Suprapubic skin (tissue), 4 donors: Measurements from ENCODE around the gene ENDOD1. TPM values are rescaled to one million over a fixed set of nuclear protein-coding genes. Genes with fewer than 3 reads are reported as not detected.
A peak's percentile ranks its signal among the peaks of the same experiment; 100 is the strongest.

ENCODE experiments used
- DNase-seq, 2 donors: peaks; one replicate each; pipeline ENCODE4 v3.0.0-alpha.2; 2019; ENCODE audit warnings: low spot score in 2 of 2
- H3K27ac ChIP-seq: fragments of 200-600 bp; sonication (generic); one replicate; pipeline ENCODE4 v1.5.1; 2019
- H3K27me3 ChIP-seq: fragments of 200-600 bp; sonication (generic); one replicate; pipeline ENCODE4 v1.5.1; 2019
- H3K36me3 ChIP-seq: fragments of 200-600 bp; sonication (generic); one replicate; pipeline ENCODE4 v1.5.1; 2019
- H3K4me1 ChIP-seq: fragments of 200-600 bp; sonication (generic); one replicate; pipeline ENCODE4 v1.5.1; 2019
- H3K4me3 ChIP-seq: fragments of 200-600 bp; sonication (generic); one replicate; pipeline ENCODE4 v1.5.1; 2019; ENCODE audit warnings: mild to moderate bottlenecking
- H3K9me3 ChIP-seq: fragments of 200-600 bp; sonication (generic); one replicate; pipeline ENCODE4 v1.5.1; 2019
- CTCF ChIP-seq, 2 donors: fragments of 200-600 bp in 1 of 2; fragments of 450-650 bp in 1 of 2; sonication (generic) in 1 of 2; IDR thresholded peaks; one replicate each; pipeline ENCODE4 v1.5.1; 2016 to 2019; ENCODE audit warnings: antibody characterized with exemption in 2 of 2, mild to moderate bottlenecking in 1 of 2, moderate library complexity in 1 of 2
- EP300 ChIP-seq: sonication (generic); formaldehyde crosslinking; IDR thresholded peaks from one replicate; pipeline ENCODE4 v1.6.1; 2017; ENCODE audit warnings: antibody characterized with exemption
- POLR2A ChIP-seq, 2 donors: fragments of 450-650 bp; IDR thresholded peaks; one replicate each; pipeline ENCODE4 v1.6.1; 2017; ENCODE audit warnings: antibody characterized with exemption in 2 of 2, mild to moderate bottlenecking in 2 of 2, moderate library complexity in 2 of 2
- POLR2AphosphoS5 ChIP-seq, 3 donors: sonication (generic); formaldehyde crosslinking; IDR thresholded peaks; one replicate each; pipeline ENCODE4 v1.6.1; 2017; ENCODE audit warnings: antibody characterized with exemption in 3 of 3
- WGBS: methylation state at CpG from one replicate; pipeline ENCODE4 v1.1.5; 2018; 5-methylcytosine and 5-hydroxymethylcytosine counted together
- total RNA-seq, 4 donors: library from RNA; depleted of rRNA; stranded (reverse); fragments of >200 nt; gene quantifications; one replicate each; pipeline ENCODE4 v1.1.0, GENCODE V29; 2016

ENDOD1 gene
- total RNA-seq, 4 donors from 2014 or later: 30.7 to 65.9 (median 49.4) TPM

GRCh38 chr11:95085117-95085816, 4.4 kb upstream of the ENDOD1 start:
- TF ChIP-seq EP300 (no peak), POLR2A (IDR thresholded peaks at IDR 0.05) (no peak), POLR2AphosphoS5 (IDR thresholded peaks at IDR 0.05) (no peak), CTCF (IDR thresholded peaks at IDR 0.05) (no peak)
- Histone ChIP-seq H3K9me3 (no peaks in the 10 kb centered on the region), H3K4me3 (no peak overlapping the region), H3K36me3 (no peaks in the 10 kb centered on the region), H3K27me3 (no peaks in the 10 kb centered on the region), H3K4me1 (peaks cover 16% of the 10 kb centered on the region), H3K27ac (no peak overlapping the region)
- WGBS: 96% methylated on average over 3 of the region's 3 CpGs
- no peak for DNase-seq

GRCh38 chr11:95086151-95086550, 3.5 kb upstream of the ENDOD1 start:
- WGBS: 89% methylated on average over 2 of the region's 2 CpGs
- Histone ChIP-seq H3K4me1 (peaks cover 25% of the 10 kb centered on the region), H3K9me3 (no peaks in the 10 kb centered on the region), H3K4me3 (no peak overlapping the region), H3K36me3 (no peaks in the 10 kb centered on the region), H3K27me3 (no peaks in the 10 kb centered on the region), H3K27ac (no peak overlapping the region)
- TF ChIP-seq POLR2AphosphoS5 (IDR thresholded peaks at IDR 0.05) (no peak), POLR2A (IDR thresholded peaks at IDR 0.05) (no peak), EP300 (no peak), CTCF (IDR thresholded peaks at IDR 0.05) (no peak)
- no peak for DNase-seq

GRCh38 chr11:95086836-95087570, 2.6 kb upstream of the ENDOD1 start:
- H3K9me3 ChIP-seq: no peaks in the 10 kb centered on the region
- no peak for DNase-seq
- H3K36me3 ChIP-seq: no peaks in the 10 kb centered on the region
- H3K4me1 ChIP-seq: peaks cover 26% of the 10 kb centered on the region
- WGBS: 100% methylated on average over 1 of the region's 1 CpG
- no peak overlapping the region for H3K4me3 ChIP-seq
- no peak for TF ChIP-seq POLR2A (IDR thresholded peaks at IDR 0.05)
- TF ChIP-seq EP300: no peak
- TF ChIP-seq POLR2AphosphoS5 (IDR thresholded peaks at IDR 0.05): no peak
- no peak for TF ChIP-seq CTCF (IDR thresholded peaks at IDR 0.05)
- H3K27me3 ChIP-seq: no peaks in the 10 kb centered on the region
- no peak overlapping the region for H3K27ac ChIP-seq

- Histone ChIP-seq H3K27ac (peak overlapping the region; percentile 98), H3K27me3 (no peaks in the 10 kb centered on the region), H3K4me3 (peak overlapping the region; percentile 99), H3K36me3 (no peaks in the 10 kb centered on the region), H3K4me1 (peaks cover 41% of the 10 kb centered on the region), H3K9me3 (no peaks in the 10 kb centered on the region)
- DNase-seq: peak in 1 of 2 donors; percentile 88
- 9% methylated on average over 22 of the region's 27 CpGs for WGBS
- TF ChIP-seq POLR2A (IDR thresholded peaks at IDR 0.05) (no peak), CTCF (IDR thresholded peaks at IDR 0.05) (no peak), POLR2AphosphoS5 (IDR thresholded peaks at IDR 0.05) (no peak), EP300 (no peak)
Observed at GRCh38 chr11:95088946-95089619, 563 bp upstream of the ENDOD1 start.

GRCh38 chr11:95091663-95092180, 2.1 kb downstream of the ENDOD1 start:
- Histone ChIP-seq H3K27ac (no peak overlapping the region), H3K27me3 (no peaks in the 10 kb centered on the region), H3K36me3 (no peaks in the 10 kb centered on the region), H3K4me1 (peaks cover 46% of the 10 kb centered on the region), H3K9me3 (no peaks in the 10 kb centered on the region), H3K4me3 (peak overlapping the region; percentile 99)
- TF ChIP-seq POLR2A (IDR thresholded peaks at IDR 0.05) (no peak), EP300 (no peak), POLR2AphosphoS5 (IDR thresholded peaks at IDR 0.05) (no peak), CTCF (IDR thresholded peaks at IDR 0.05) (no peak)
- no peak for DNase-seq
